ENCODE results near the gene CFP.

DNA sequence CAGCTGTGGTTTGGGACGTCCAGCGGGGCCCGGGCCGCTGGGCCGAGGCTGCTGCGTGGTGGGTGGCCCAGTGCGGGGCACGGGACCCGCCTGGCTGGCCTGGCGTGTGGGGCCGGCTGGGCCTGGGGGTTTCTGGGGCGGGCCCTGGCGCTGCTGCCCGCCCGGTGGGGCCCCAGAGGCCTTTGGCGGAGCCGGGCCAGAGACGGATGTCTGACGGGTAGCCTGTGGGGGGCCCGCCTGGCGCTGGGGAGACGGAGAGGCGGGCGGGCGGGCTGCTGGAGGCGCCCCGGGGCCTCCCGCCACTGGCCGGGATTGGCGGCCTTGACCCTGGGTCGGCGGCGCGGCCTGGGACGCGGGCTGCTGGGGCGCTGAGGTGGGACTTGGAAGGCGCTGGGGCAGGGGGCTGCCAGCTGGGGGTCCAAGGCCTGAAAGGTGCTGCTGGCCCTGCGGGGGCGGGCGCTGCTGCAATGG is 55.6 kb downstream of the CFP start:
- TF ChIP-seq, protein P1, sequence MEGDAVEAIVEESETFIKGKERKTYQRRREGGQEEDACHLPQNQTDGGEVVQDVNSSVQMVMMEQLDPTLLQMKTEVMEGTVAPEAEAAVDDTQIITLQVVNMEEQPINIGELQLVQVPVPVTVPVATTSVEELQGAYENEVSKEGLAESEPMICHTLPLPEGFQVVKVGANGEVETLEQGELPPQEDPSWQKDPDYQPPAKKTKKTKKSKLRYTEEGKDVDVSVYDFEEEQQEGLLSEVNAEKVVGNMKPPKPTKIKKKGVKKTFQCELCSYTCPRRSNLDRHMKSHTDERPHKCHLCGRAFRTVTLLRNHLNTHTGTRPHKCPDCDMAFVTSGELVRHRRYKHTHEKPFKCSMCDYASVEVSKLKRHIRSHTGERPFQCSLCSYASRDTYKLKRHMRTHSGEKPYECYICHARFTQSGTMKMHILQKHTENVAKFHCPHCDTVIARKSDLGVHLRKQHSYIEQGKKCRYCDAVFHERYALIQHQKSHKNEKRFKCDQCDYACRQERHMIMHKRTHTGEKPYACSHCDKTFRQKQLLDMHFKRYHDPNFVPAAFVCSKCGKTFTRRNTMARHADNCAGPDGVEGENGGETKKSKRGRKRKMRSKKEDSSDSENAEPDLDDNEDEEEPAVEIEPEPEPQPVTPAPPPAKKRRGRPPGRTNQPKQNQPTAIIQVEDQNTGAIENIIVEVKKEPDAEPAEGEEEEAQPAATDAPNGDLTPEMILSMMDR (IDR thresholded peaks at IDR 0.05), result no peak
- TF ChIP-seq POLR2A (IDR thresholded peaks at IDR 0.05; ENCODE audit: low read depth) (no peak), EP300 (IDR thresholded peaks at IDR 0.05) (no peak), POLR2AphosphoS5 (IDR thresholded peaks at IDR 0.05) (no peak)

Measured in esophagus muscularis mucosa (tissue), 4 donors.